Upper lobe of left lung (tissue), 6 donors: ENCODE data around the gene ABAT. TPM values are rescaled to one million over a fixed set of nuclear protein-coding genes. Genes with fewer than 3 reads are reported as not detected.
A peak's percentile ranks its signal among the peaks of the same experiment; 100 is the strongest.
"Not testable (repeated sequence)": the region's sequence is repeated elsewhere in the genome, so short reads cannot be mapped to it uniquely, and the experiment has no call there.

Source experiments
- ATAC-seq, 2 donors: fragments of 200-7000 bp; cut with Tn5 transposase; one replicate each; pipeline ENCODE4 v1.9.1; 2022; ENCODE audit warnings: mild to moderate bottlenecking in 2 of 2, moderate library complexity in 2 of 2; ENCODE audit not compliant: low FRiP score in 2 of 2
- DNase-seq, 2 donors: peaks; one replicate each; pipeline ENCODE4 v3.0.0-alpha.2; 2019 to 2020
- H3K27ac ChIP-seq, 4 donors: fragments of 200-600 bp; sonication (generic); one replicate each; pipeline ENCODE4 v1.5.1; 2016 to 2019
- H3K27me3 ChIP-seq, 4 donors: fragments of 200-600 bp; sonication (generic); one replicate each; pipeline ENCODE4 v1.5.1; 2017 to 2019
- H3K36me3 ChIP-seq, 4 donors: fragments of 200-600 bp; sonication (generic); one replicate each; pipeline ENCODE4 v1.5.1; 2016 to 2019
- H3K4me1 ChIP-seq, 4 donors: fragments of 200-600 bp; sonication (generic); one replicate each; pipeline ENCODE4 v1.5.1; 2018 to 2019
- H3K4me3 ChIP-seq, 4 donors: fragments of 200-600 bp; sonication (generic); one replicate each; pipeline ENCODE4 v1.5.1; 2017 to 2019; ENCODE audit warnings: mild to moderate bottlenecking in 2 of 4, moderate library complexity in 1 of 4
- H3K9me3 ChIP-seq, 4 donors: fragments of 200-600 bp; sonication (generic); one replicate each; pipeline ENCODE4 v1.5.1; 2018 to 2019
- CTCF ChIP-seq, 6 experiments: fragments of 450-650 bp in 4 of 6; fragments of 200-600 bp in 2 of 6; sonication (generic) in 2 of 6; IDR thresholded peaks; one replicate each; pipeline ENCODE4 v1.5.1; 2016 to 2019; ENCODE audit warnings: antibody characterized with exemption in 6 of 6
- EP300 ChIP-seq, 4 donors: sonication (generic); formaldehyde crosslinking; IDR thresholded peaks; one replicate each; pipeline ENCODE4 v1.5.1; 2017; ENCODE audit warnings: antibody characterized with exemption in 4 of 4, control low read depth in 2 of 4
- POLR2A ChIP-seq, 4 donors: fragments of 450-650 bp; IDR thresholded peaks; one replicate each; pipeline ENCODE4 v1.5.1; 2016 to 2017; ENCODE audit warnings: antibody characterized with exemption in 4 of 4, mild to moderate bottlenecking in 2 of 4
- POLR2AphosphoS5 ChIP-seq, 2 donors: sonication (generic); formaldehyde crosslinking; IDR thresholded peaks; one replicate each; pipeline ENCODE4 v1.5.1; 2017; ENCODE audit warnings: antibody characterized with exemption in 2 of 2
- WGBS, 2 donors: methylation state at CpG; one replicate each; pipeline ENCODE4 v1.1.5; 2017 to 2018; 5-methylcytosine and 5-hydroxymethylcytosine counted together
- total RNA-seq, 6 donors: library from RNA; depleted of rRNA in 4 of 6; stranded (reverse); fragments of >200 nt in 4 of 6; gene quantifications; one replicate each; pipeline versions ENCODE4 v1.1.0 to v1.2.1, GENCODE V29; 2016 to 2021
- donor health status: DM: no; HTN: no; CAD: no; lungs with moderate emphysema.
- donor health status: DM: no; HTN: yes; CAD: no; lungs with severe emphysema.

The ABAT gene
- total RNA-seq, 6 donors from 2014 or later: 4.7 to 22.0 (median 9.1) TPM

GRCh38 chr16:8797364-8798173 is 123.2 kb downstream of the ABAT start, which contains the start of the genes PMM2 and TMEM186:
PMM2 (plus strand) TSS chr16:8797839; CDS start chr16:8797883, 44 bp downstream.
TMEM186 (minus strand) TSS chr16:8797639; CDS start chr16:8797614, 25 bp downstream.
- peak within 1 kb of the TSS; percentile 81 to 91 (median 85) for H3K27ac ChIP-seq
- ATAC-seq (peak; percentile 98 to 99), DNase-seq (peak; percentile 95 to 99)
- WGBS, 2 donors: 0 to 1% methylated on average over 19 to 52 of the region's 61 CpGs
- H3K27me3 ChIP-seq: no peaks in the 10 kb centered on the region
- no peaks in the 10 kb centered on the region for H3K9me3 ChIP-seq
- H3K4me3 ChIP-seq: peak within 1 kb of the TSS; percentile 77 to 95 (median 88)
- H3K36me3 ChIP-seq: peaks cover 10 to 24% (median 13%) of the 10 kb centered on the region in 4 donors
- peaks cover 26 to 43% (median 29%) of the 10 kb centered on the region in 4 donors for H3K4me1 ChIP-seq
- TF ChIP-seq EP300 (IDR thresholded peaks at IDR 0.05) (peak in 1 of 4 donors; percentile 59), CTCF (IDR thresholded peaks at IDR 0.05) (peak in 4 of 6 experiments; percentile 9 to 50 (median 36)), POLR2AphosphoS5 (IDR thresholded peaks at IDR 0.05) (peak; percentile 87 to 93), POLR2A (IDR thresholded peaks at IDR 0.05) (peak in 3 of 4 donors; percentile 10 to 77 (median 66))

GRCh38 chr16:8798174-8798527 is 123.7 kb downstream of the ABAT start:
- ATAC-seq: peak in 1 of 2 donors; percentile 25
- Histone ChIP-seq H3K36me3 (peaks cover 10 to 29% (median 19%) of the 10 kb centered on the region in 4 donors), H3K27ac (peak overlapping the region; percentile 81 to 91 (median 85))

GRCh38 chr16:8798535-8799157 is 124.2 kb downstream of the ABAT start:
- no peak for ATAC-seq
- no peak for TF ChIP-seq EP300 (IDR thresholded peaks at IDR 0.05)
- no peak for TF ChIP-seq POLR2AphosphoS5 (IDR thresholded peaks at IDR 0.05)
- TF ChIP-seq CTCF (IDR thresholded peaks at IDR 0.05): no peak
- TF ChIP-seq POLR2A (IDR thresholded peaks at IDR 0.05): no peak
- Histone ChIP-seq H3K27ac (peak overlapping the region; percentile 2 to 91 (median 85)), H3K4me3 (peak overlapping the region; percentile 77 to 95 (median 88)), H3K9me3 (no peaks in the 10 kb centered on the region), H3K27me3 (no peaks in the 10 kb centered on the region), H3K36me3 (peaks cover 10 to 34% (median 23%) of the 10 kb centered on the region in 4 donors), H3K4me1 (peaks cover 26 to 43% (median 29%) of the 10 kb centered on the region in 4 donors)
- WGBS, 2 donors: 66% methylated on average over 7 of the region's 7 CpGs
- no peak for DNase-seq

More at GRCh38 chr16:8798174-8798527, 123.7 kb downstream of the ABAT start:
- no peak for DNase-seq
- WGBS, 2 donors: 0 to 14% methylated on average over 3 to 6 of the region's 6 CpGs
- Histone ChIP-seq H3K27me3 (no peaks in the 10 kb centered on the region), H3K4me3 (peak overlapping the region; percentile 77 to 95 (median 88)), H3K9me3 (no peaks in the 10 kb centered on the region), H3K4me1 (peaks cover 26 to 43% (median 29%) of the 10 kb centered on the region in 4 donors)
- TF ChIP-seq POLR2AphosphoS5 (IDR thresholded peaks at IDR 0.05) (no peak), CTCF (IDR thresholded peaks at IDR 0.05) (no peak), EP300 (IDR thresholded peaks at IDR 0.05) (no peak), POLR2A (IDR thresholded peaks at IDR 0.05) (no peak)

GRCh38 chr16:8801701-8802100 is 127.3 kb downstream of the ABAT start:
- DNase-seq (no peak), ATAC-seq (no peak)
- H3K4me3 ChIP-seq: no peak overlapping the region
- 95 to 96% methylated on average over 4 of the region's 4 CpGs for WGBS, 2 donors
- no peaks in the 10 kb centered on the region for H3K27me3 ChIP-seq
- H3K27ac ChIP-seq: no peak overlapping the region
- peaks cover 19 to 30% (median 24%) of the 10 kb centered on the region in 4 donors for H3K4me1 ChIP-seq
- TF ChIP-seq POLR2AphosphoS5 (IDR thresholded peaks at IDR 0.05): no peak
- TF ChIP-seq CTCF (IDR thresholded peaks at IDR 0.05): no peak
- TF ChIP-seq POLR2A (IDR thresholded peaks at IDR 0.05): no peak
- TF ChIP-seq EP300 (IDR thresholded peaks at IDR 0.05): no peak
- H3K36me3 ChIP-seq: peaks cover 18 to 61% (median 46%) of the 10 kb centered on the region in 4 donors
- no peaks in the 10 kb centered on the region for H3K9me3 ChIP-seq

- not testable (repeated sequence) for H3K27me3 ChIP-seq
- H3K36me3 ChIP-seq: peaks cover 33 to 82% (median 65%) of the 10 kb centered on the region in 4 donors
Observed at GRCh38 chr16:8803733-8804132, 129.3 kb downstream of the ABAT start.

More at GRCh38 chr16:8803733-8804132, 129.3 kb downstream of the ABAT start:
- 94 to 95% methylated on average over 12 of the region's 12 CpGs for WGBS, 2 donors
- H3K9me3 ChIP-seq, DNase-seq, H3K4me3 ChIP-seq, H3K27ac ChIP-seq, ATAC-seq: not testable (repeated sequence)
- H3K4me1 ChIP-seq: peaks cover 12 to 15% (median 15%) of the 10 kb centered on the region in 4 donors
